Suprapubic skin (tissue), 4 donors: ENCODE data around the gene HECW1.

ENCODE experiments used
- POLR2A ChIP-seq, 2 donors: fragments of 450-650 bp; IDR thresholded peaks; one replicate each; pipeline ENCODE4 v1.6.1; 2017; ENCODE audit warnings: antibody characterized with exemption in 2 of 2, mild to moderate bottlenecking in 2 of 2, moderate library complexity in 2 of 2
- POLR2AphosphoS5 ChIP-seq, 3 donors: sonication (generic); formaldehyde crosslinking; IDR thresholded peaks; one replicate each; pipeline ENCODE4 v1.6.1; 2017; ENCODE audit warnings: antibody characterized with exemption in 3 of 3
- TF ChIP-seq, protein P1 (sequence below), 2 donors: fragments of 200-600 bp in 1 of 2; fragments of 450-650 bp in 1 of 2; sonication (generic) in 1 of 2; IDR thresholded peaks; one replicate each; pipeline ENCODE4 v1.5.1; 2016 to 2019; ENCODE audit warnings: antibody characterized with exemption in 2 of 2, mild to moderate bottlenecking in 1 of 2, moderate library complexity in 1 of 2

DNA sequence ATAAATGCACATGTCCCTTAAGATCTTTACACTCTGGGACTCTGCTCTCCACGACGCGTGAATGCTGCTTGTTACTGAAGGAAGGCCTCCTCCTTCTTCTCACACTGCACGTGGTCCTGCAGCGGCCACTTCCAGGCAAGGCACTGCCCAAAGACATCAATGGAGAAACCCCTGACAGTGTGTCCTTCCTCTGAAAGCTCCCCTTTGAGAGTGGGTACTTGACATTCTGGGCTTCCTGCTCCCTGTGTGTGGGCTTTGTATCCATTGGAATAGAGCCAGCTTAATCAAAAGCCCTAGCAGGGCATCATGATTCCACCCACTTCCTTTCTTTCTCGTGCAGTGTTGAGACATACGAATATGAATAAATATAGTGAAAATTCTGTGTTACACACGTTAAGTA, 400.8 kb downstream of the HECW1 start:
- TF ChIP-seq, protein P1, sequence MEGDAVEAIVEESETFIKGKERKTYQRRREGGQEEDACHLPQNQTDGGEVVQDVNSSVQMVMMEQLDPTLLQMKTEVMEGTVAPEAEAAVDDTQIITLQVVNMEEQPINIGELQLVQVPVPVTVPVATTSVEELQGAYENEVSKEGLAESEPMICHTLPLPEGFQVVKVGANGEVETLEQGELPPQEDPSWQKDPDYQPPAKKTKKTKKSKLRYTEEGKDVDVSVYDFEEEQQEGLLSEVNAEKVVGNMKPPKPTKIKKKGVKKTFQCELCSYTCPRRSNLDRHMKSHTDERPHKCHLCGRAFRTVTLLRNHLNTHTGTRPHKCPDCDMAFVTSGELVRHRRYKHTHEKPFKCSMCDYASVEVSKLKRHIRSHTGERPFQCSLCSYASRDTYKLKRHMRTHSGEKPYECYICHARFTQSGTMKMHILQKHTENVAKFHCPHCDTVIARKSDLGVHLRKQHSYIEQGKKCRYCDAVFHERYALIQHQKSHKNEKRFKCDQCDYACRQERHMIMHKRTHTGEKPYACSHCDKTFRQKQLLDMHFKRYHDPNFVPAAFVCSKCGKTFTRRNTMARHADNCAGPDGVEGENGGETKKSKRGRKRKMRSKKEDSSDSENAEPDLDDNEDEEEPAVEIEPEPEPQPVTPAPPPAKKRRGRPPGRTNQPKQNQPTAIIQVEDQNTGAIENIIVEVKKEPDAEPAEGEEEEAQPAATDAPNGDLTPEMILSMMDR (IDR thresholded peaks at IDR 0.05) = no peak
- TF ChIP-seq POLR2A (IDR thresholded peaks at IDR 0.05) (no peak), POLR2AphosphoS5 (IDR thresholded peaks at IDR 0.05) (no peak)
